Liver (tissue), 9 donors: ENCODE measurements around the gene BET1. TPM values are rescaled to one million over a fixed set of nuclear protein-coding genes. Genes with fewer than 3 reads are reported as not detected.

Experiments used
- DNase-seq: peaks from one replicate; pipeline ENCODE4 v3.0.0-alpha.2; 2017; ENCODE audit warnings: low spot score
- H3K27ac ChIP-seq, 2 donors: one replicate each; pipeline ENCODE4 v1.7.0; 2013; ENCODE audit warnings: inconsistent platforms in 2 of 2, low read length in 2 of 2, control low read depth in 1 of 2, low read depth in 1 of 2, mild to moderate bottlenecking in 1 of 2
- H3K27me3 ChIP-seq, 4 donors: one replicate each; pipeline versions ENCODE4 v1.6.1 to v1.7.0; 2013; ENCODE audit warnings: low read length in 3 of 4, inconsistent platforms in 1 of 4, mild to moderate bottlenecking in 1 of 4, moderate library complexity in 1 of 4; ENCODE audit not compliant: control insufficient read depth in 4 of 4, insufficient read depth in 4 of 4
- H3K36me3 ChIP-seq, 4 donors: one replicate each; pipeline versions ENCODE4 v1.6.1 to v1.7.0; 2013; ENCODE audit warnings: low read length in 3 of 4, mild to moderate bottlenecking in 3 of 4, low read depth in 1 of 4, moderate library complexity in 1 of 4; ENCODE audit not compliant: control insufficient read depth in 4 of 4, insufficient read depth in 3 of 4
- H3K4me1 ChIP-seq, 4 donors: one replicate each; pipeline versions ENCODE4 v1.6.1 to v1.7.0; 2013; ENCODE audit warnings: low read length in 3 of 4, mild to moderate bottlenecking in 3 of 4, moderate library complexity in 1 of 4; ENCODE audit not compliant: control insufficient read depth in 4 of 4, insufficient read depth in 4 of 4
- H3K4me3 ChIP-seq, 3 donors: one replicate each; pipeline versions ENCODE4 v1.6.1 to v1.7.0; 2013; ENCODE audit warnings: low read length in 3 of 3, control low read depth in 1 of 3, low read depth in 1 of 3, mild to moderate bottlenecking in 1 of 3
- H3K9ac ChIP-seq, 2 donors: one replicate each; pipeline ENCODE4 v1.7.0; 2013; ENCODE audit warnings: low read length in 2 of 2, mild to moderate bottlenecking in 2 of 2, moderate library complexity in 2 of 2, control low read depth in 1 of 2, low read depth in 1 of 2
- H3K9me3 ChIP-seq, 4 donors: one replicate each; pipeline versions ENCODE4 v1.6.1 to v1.7.0; 2013; ENCODE audit warnings: low read length in 3 of 4; ENCODE audit not compliant: control insufficient read depth in 4 of 4
- ATF3 ChIP-seq: IDR thresholded peaks from 2 replicates; pipeline ENCODE4 v1.6.1; 2016; ENCODE audit warnings: antibody characterized with exemption
- CTCF ChIP-seq: fragments of 150-350 bp; IDR thresholded peaks from 2 replicates; pipeline ENCODE4 v1.5.1; 2017; ENCODE audit warnings: improper control_type of control experiment, low read depth, low read length; ENCODE audit not compliant: missing input control
- EGR1 ChIP-seq, 2 donors: IDR thresholded peaks; 2 replicates each; pipeline ENCODE4 v1.6.1; 2016 to 2018; ENCODE audit warnings: antibody characterized with exemption in 2 of 2, low read depth in 2 of 2
- FOXA1 ChIP-seq: IDR thresholded peaks from 2 replicates; pipeline ENCODE4 v1.6.1; 2016; ENCODE audit warnings: antibody characterized with exemption
- FOXA2 ChIP-seq: IDR thresholded peaks from 2 replicates; pipeline ENCODE4 v1.6.1; 2016; ENCODE audit warnings: antibody characterized with exemption
- GABPA ChIP-seq, 2 donors: IDR thresholded peaks in 1 of 2; conservative IDR thresholded peaks in 1 of 2; 2 replicates each; pipeline ENCODE4 v1.6.1; 2016; ENCODE audit warnings: antibody characterized with exemption in 2 of 2, mild to moderate bottlenecking in 1 of 2, moderate library complexity in 1 of 2
- HNF4A ChIP-seq, 2 donors: conservative IDR thresholded peaks; 2 replicates each; pipeline ENCODE4 v1.6.1; 2016; ENCODE audit warnings: antibody characterized with exemption in 2 of 2, mild to moderate bottlenecking in 2 of 2
- HNF4G ChIP-seq: IDR thresholded peaks from 2 replicates; pipeline ENCODE4 v1.6.1; 2016; ENCODE audit warnings: antibody characterized with exemption
- JUND ChIP-seq, 2 donors: IDR thresholded peaks; 2 replicates each; pipeline ENCODE4 v1.6.1; 2016; ENCODE audit warnings: antibody characterized with exemption in 2 of 2
- MAX ChIP-seq: IDR thresholded peaks from 2 replicates; pipeline ENCODE4 v1.6.1; 2016; ENCODE audit warnings: antibody characterized with exemption
- NR2F2 ChIP-seq: IDR thresholded peaks from 2 replicates; pipeline ENCODE4 v1.6.1; 2016; ENCODE audit warnings: antibody characterized with exemption
- RAD21 ChIP-seq, 2 donors: IDR thresholded peaks; 2 replicates each; pipeline ENCODE4 v1.6.1; 2016; ENCODE audit warnings: antibody characterized with exemption in 2 of 2, mild to moderate bottlenecking in 2 of 2
- REST ChIP-seq: IDR thresholded peaks from 2 replicates; pipeline ENCODE4 v1.6.1; 2016; ENCODE audit warnings: antibody characterized with exemption, mild to moderate bottlenecking
- RXRA ChIP-seq, 2 donors: IDR thresholded peaks; 2 replicates each; pipeline ENCODE4 v1.6.1; 2017 to 2018; ENCODE audit warnings: antibody characterized with exemption in 2 of 2, mild to moderate bottlenecking in 1 of 2
- SP1 ChIP-seq: IDR thresholded peaks from 2 replicates; pipeline ENCODE4 v1.6.1; 2018; ENCODE audit warnings: antibody characterized with exemption, mild to moderate bottlenecking
- TAF1 ChIP-seq: conservative IDR thresholded peaks from 2 replicates; pipeline ENCODE4 v1.6.1; 2016; ENCODE audit warnings: antibody characterized with exemption, mild to moderate bottlenecking
- YY1 ChIP-seq: IDR thresholded peaks from 2 replicates; pipeline ENCODE4 v1.6.1; 2016; ENCODE audit warnings: antibody characterized with exemption, mild to moderate bottlenecking
- ZBTB33 ChIP-seq: IDR thresholded peaks from 2 replicates; pipeline ENCODE4 v1.6.1; 2016; ENCODE audit warnings: antibody characterized with exemption
- WGBS: extraction: QIAGEN DNeasy Blood & Tissue Kit; methylation state at CpG from one replicate; pipeline ENCODE4 v1.1.7; 2013; 5-methylcytosine and 5-hydroxymethylcytosine counted together
- polyA plus RNA-seq, 2 donors: library from polyadenylated mRNA; stranded (reverse) in 1 of 2; unstranded in 1 of 2; fragments of 200-250 nt in 1 of 2; fragments of >200 nt in 1 of 2; fragmentation: Nextera tagmentation in 1 of 2; extraction: Ambion mirVana in 1 of 2; gene quantifications; one replicate each; pipeline versions ENCODE4 v1.2.1 to v1.2.3, GENCODE V29; 2013 to 2015
- total RNA-seq, 2 donors: library from RNA; depleted of rRNA; stranded (reverse); fragments of >200 nt; gene quantifications; one replicate each; pipeline ENCODE4 v1.2.3, GENCODE V29; 2014
- donor health status: healthy.
- donor health status: healthy.
- donor health status: healthy.
- donor health status: healthy.
- donor health status: healthy.

Gene BET1
- total and polyA plus RNA-seq, 4 donors = 12.7 to 23.9 (median 16.2) TPM

GRCh38 chr7:93958216-93958615, 45.9 kb downstream of the BET1 start:
- Histone ChIP-seq H3K36me3 (no peaks in the 10 kb centered on the region), H3K27ac (no peak overlapping the region), H3K27me3 (no peaks in the 10 kb centered on the region), H3K9me3 (no peaks in the 10 kb centered on the region), H3K4me1 (no peaks in the 10 kb centered on the region), H3K4me3 (no peak overlapping the region), H3K9ac (no peak overlapping the region)
- no peak for DNase-seq
- 92% methylated on average over 3 of the region's 3 CpGs for WGBS
- TF ChIP-seq MAX (no peak), YY1 (no peak), GABPA (IDR thresholded peaks at IDR 0.05 in 1 of 2, conservative IDR thresholded peaks at IDR 0.05 in 1 of 2) (no peak), REST (no peak), TAF1 (no peak), ATF3 (no peak), RXRA (IDR thresholded peaks at IDR 0.05) (no peak), EGR1 (IDR thresholded peaks at IDR 0.05; ENCODE audit: low read depth in 2 of 2) (no peak), SP1 (no peak), HNF4A (conservative IDR thresholded peaks at IDR 0.05) (no peak), FOXA2 (no peak), HNF4G (no peak), ZBTB33 (no peak), CTCF (no peak), NR2F2 (no peak), RAD21 (IDR thresholded peaks at IDR 0.05) (no peak), JUND (IDR thresholded peaks at IDR 0.05) (no peak), FOXA1 (no peak)

GRCh38 chr7:93957767-93958166, 46.4 kb downstream of the BET1 start:
- Histone ChIP-seq H3K27me3 (no peaks in the 10 kb centered on the region), H3K9me3 (no peaks in the 10 kb centered on the region), H3K36me3 (no peaks in the 10 kb centered on the region), H3K4me3 (no peak overlapping the region), H3K9ac (no peak overlapping the region), H3K4me1 (no peaks in the 10 kb centered on the region), H3K27ac (no peak overlapping the region)
- WGBS = 95% methylated on average over 1 of the region's 1 CpG
- TF ChIP-seq NR2F2 = no peak
- TF ChIP-seq CTCF = no peak
- TF ChIP-seq HNF4G = no peak
- TF ChIP-seq HNF4A (conservative IDR thresholded peaks at IDR 0.05) = no peak
- no peak for TF ChIP-seq TAF1
- no peak for TF ChIP-seq FOXA1
- TF ChIP-seq YY1 = no peak
- no peak for TF ChIP-seq FOXA2
- no peak for TF ChIP-seq SP1
- TF ChIP-seq RAD21 (IDR thresholded peaks at IDR 0.05) = no peak
- TF ChIP-seq ATF3 = no peak
- no peak for DNase-seq
